Measurements from ENCODE around the gene NDST4.

NDST4 gene

GRCh38 chr4:114782415-114783214, 330.8 kb downstream of the NDST4 start:
- DNase-seq: no peak

DNA sequence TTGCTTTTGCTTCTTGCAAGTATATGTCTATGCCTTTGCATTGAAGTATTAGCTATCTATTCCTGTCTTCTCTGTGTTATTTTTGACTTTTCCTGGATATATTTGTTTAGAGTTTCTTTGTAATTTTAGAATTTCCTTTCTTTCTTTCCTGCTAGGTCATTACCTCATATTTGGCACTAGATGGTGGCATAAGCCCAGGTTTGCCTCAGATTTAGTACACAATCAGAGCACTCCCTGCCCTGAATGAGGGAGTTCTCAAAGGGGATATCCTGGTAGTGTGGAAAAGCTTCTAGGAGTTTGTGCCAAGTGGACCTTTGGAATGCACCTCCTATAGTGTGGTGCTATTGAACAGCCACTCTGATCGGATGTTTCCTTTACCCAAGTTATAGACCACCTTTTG, 333.2 kb downstream of the NDST4 start:
- DNase-seq: no peak

All from hematopoietic multipotent progenitor cell treated with erythropoietin and hydrocortisone succinate and interleukin-3 and kit ligand, for 4 days (in vitro differentiated cells).